Measurements from ENCODE around the gene CCR4.
"Not testable (repeated sequence)": the region's sequence is repeated elsewhere in the genome, so short reads cannot be mapped to it uniquely, and the experiment has no call there.

DNA sequence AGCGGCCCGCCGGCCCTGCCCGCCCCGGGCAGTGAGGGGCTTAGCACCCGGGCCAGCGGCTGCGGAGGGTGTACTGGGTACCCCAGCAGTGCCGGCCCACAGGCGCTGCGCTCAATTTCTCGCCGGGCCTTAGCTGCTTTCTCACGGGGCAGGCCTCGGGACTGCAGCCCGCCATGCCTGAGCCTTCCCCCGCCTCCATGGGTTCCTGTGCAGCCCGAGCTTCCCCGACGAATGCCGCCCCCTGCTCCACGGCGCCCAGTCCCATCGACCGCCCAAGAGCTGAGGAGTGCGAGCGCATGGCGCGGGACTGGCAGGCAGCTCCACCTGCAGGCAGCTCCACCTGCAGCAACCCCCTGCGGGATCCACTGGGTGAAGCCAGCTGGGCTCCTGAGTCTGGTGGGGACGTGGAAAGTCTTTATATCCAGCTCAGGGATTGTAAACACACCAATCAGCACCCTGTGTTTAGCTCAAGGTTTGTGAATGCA is 48.5 kb upstream of the CCR4 start:
- TF ChIP-seq, protein P1, sequence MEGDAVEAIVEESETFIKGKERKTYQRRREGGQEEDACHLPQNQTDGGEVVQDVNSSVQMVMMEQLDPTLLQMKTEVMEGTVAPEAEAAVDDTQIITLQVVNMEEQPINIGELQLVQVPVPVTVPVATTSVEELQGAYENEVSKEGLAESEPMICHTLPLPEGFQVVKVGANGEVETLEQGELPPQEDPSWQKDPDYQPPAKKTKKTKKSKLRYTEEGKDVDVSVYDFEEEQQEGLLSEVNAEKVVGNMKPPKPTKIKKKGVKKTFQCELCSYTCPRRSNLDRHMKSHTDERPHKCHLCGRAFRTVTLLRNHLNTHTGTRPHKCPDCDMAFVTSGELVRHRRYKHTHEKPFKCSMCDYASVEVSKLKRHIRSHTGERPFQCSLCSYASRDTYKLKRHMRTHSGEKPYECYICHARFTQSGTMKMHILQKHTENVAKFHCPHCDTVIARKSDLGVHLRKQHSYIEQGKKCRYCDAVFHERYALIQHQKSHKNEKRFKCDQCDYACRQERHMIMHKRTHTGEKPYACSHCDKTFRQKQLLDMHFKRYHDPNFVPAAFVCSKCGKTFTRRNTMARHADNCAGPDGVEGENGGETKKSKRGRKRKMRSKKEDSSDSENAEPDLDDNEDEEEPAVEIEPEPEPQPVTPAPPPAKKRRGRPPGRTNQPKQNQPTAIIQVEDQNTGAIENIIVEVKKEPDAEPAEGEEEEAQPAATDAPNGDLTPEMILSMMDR (IDR thresholded peaks at IDR 0.05), result peak in 3 of 4 experiments; percentile 14 to 42 (median 34)
- not testable (repeated sequence) for TF ChIP-seq POLR2A, POLR2AphosphoS5 (IDR thresholded peaks at IDR 0.05)

Data from prostate gland (tissue), 2 donors.